ENCODE data around the gene CACUL1.
"Not testable (repeated sequence)": the region's sequence is repeated elsewhere in the genome, so short reads cannot be mapped to it uniquely, and the experiment has no call there.

The CACUL1 gene

DNA sequence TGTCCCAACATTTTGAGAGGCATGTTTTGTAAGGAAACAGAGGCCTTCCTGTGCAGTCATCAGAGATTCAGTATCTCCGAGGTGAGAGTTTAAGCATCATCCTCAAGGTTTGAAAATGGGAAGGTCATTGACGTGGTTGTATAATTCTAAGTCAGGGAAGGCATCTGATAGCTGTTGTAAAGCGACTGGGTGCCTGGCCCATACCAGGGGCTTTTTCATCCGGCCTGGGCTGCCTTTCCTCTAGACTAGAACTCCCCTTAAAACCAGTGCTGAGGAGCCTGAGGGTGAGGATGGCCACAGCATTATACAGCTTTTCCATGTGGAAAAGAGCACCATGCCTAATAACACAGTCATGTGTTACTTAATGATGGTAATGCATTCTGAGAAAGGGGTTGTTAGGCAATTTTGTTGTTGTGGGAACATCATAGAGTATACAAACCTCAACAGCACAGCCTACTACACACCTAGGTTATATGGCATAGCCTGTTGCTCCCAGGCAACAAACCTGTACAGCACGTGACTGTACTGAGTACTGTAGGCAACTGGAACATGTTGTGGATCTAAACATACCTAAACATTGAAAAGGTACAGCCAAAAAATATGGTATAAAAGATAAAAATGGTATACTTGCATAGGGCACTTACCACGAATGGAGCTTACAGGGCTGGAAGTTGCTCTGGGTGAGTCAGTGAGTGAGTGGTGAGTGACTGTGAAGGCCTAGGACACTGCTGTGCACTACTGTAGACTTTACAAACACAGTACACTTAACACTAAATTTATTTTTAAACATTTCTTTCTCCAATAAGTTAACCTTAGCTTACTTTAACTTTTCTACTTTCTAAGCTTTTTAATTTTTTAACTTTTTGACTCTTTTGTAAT is 13.5 kb upstream of the CACUL1 start:
- DNase-seq = no peak

GRCh38 chr10:118767297-118768040 is 12.7 kb upstream of the CACUL1 start:
- DNase-seq = no peak

GRCh38 chr10:118764195-118764594 is 9.4 kb upstream of the CACUL1 start:
- no peak for DNase-seq

- DNase-seq = no peak
These were observed 8.6 kb upstream of the CACUL1 start for GRCh38 chr10:118763202-118763988.

- no peak for DNase-seq
These were observed 5.5 kb upstream of the CACUL1 start for GRCh38 chr10:118760265-118760664.

DNA sequence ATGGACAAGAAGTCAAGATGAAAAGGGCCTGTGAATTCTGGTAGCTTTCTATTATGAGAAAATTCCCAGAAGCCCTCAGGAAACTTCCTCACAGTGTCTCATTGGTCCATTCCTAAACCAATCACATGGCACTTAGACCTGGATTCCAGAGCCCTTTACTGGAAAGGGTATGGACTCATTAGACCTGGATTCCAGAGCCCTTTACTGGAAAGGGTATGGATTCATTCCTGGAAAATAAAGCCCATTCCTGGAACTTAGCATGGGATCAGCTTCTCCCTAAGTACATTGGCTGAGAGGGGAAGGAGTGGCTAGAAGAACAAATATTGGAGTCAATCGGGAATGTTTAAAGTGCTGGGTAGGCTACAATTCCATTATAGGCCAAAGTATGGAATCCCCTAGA is 3.7 kb upstream of the CACUL1 start:
- no peak for DNase-seq

DNA sequence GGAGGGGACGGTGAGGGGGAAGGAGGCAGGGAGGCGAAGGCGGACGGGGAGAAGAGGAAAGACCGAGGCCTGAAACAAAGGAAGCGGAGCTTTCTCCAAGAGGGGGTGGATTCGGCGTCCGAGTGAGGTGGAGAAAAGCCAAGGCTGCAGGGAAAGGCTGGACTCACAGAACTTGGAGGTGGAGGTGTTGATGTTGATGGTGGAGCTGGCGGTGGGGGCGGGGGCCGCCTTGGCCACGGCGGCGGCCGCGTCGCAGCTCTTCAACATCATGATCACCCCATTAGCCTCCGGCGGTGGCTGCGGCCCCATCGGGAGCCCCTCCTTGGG is 578 bp downstream of the CACUL1 start:
- DNase-seq = no peak

GRCh38 chr10:118753331-118754228 is 1.2 kb downstream of the CACUL1 start:
- no peak for DNase-seq

DNA sequence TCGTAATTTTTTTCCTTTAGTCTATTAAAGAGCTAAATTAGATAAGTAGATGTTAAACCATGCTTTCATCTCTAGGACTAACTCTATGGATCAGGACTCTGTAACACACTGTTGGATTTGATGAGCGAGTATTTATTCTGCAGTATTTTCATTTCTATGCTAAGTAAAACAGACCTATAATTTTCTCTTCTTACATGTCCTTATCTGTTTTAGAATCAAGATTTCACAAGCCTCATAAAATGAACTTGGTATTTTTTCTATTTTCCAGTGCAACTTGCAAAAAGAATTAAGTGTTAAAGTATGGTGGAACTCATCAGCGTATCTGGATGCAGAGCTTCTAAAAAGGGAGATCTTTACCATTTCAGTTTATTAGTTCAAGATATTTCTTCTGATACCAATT is 2.4 kb downstream of the CACUL1 start:
- no peak for DNase-seq

GRCh38 chr10:118751265-118751664 is 3.5 kb downstream of the CACUL1 start:
- DNase-seq = no peak

DNA sequence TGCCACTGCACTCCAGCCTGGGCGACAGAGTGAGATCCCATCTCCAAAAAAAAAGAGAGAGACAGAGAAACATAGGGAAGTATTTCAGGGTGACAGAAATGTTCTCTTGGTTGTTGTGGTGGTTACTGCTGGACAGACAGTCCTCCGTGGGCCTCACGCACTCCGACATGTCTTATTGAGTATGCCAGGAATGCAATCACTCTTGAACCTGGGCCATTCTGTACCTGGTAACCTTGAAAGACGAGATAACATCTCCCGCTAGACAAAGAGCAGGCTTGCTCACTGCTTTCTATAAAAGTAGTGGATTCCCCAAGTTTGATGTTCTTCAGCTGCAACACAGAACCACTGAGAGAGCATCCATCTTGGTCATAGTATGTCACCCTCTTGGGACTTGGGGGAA is 6.7 kb downstream of the CACUL1 start:
- DNase-seq = no peak

DNA sequence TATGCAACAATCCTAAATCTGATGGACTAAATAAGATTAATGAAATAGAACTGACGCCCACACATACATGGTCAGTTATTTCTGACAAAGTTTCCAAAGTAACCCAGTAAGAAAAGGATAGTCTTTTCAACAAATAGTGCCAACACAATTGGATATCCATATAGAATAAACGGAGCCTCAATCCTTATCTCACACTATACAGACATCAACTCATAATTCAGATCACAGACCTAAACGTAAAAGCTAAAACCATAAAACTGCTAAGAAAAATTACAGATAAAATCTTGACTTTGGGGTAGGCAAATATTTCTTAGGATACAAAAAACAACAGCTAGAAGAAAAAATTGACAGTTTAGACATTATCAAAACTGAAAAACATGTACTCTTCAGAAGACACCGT is 8.5 kb downstream of the CACUL1 start:
- no peak for DNase-seq

- DNase-seq = no peak
These were observed 9.7 kb downstream of the CACUL1 start for GRCh38 chr10:118745056-118745455.

DNA sequence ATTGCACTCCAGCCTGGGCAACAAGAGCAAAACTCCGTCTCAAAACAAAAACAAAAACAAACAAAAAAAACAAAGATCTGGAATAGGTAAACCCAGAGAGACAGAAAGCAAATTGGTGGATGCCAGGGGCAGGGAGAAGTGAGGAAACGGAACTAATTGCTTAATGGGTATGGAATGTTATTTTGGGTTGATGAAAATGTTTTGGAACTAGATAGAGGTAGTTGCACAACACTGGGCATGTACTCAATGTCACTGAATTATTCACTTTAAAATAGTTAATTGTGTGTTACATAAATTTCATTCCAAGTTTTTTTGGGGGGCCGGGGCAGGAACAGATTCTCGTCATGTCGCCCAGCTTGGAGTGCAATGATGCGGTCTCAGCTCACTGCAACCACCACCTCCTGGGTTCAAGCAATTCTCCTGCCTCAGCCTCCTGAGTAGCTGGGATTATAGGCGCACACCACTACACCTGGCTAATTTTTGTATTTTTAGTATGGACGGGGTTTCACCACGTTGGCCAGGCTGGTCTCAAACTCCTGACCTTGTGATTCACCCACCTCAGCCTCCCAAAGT is 10.3 kb downstream of the CACUL1 start:
- DNase-seq = not testable (repeated sequence)

- DNase-seq = no peak
These were observed 12.0 kb downstream of the CACUL1 start for GRCh38 chr10:118742782-118743181.

GRCh38 chr10:118742032-118742431 is 12.7 kb downstream of the CACUL1 start:
- no peak for DNase-seq

DNA sequence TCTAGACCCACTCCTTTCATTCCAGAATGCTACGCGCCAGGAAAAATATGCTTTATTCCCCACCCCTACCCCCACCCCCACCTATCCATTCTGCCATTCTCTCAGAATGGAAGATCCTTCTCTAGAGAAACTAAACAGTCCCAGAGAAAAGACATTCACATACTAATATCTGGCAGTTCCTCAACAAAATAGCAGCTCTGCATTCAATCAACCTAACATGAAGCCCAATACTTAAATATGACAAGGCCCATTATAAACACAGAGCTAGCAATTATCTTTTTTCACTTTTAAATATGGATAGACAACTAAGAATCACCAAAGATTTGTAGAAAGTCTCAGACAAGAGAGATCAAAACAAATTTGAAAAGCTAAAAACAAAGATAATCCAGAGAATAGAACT is 16.4 kb downstream of the CACUL1 start:
- DNase-seq = no peak

GRCh38 chr10:118737603-118738302 is 17.0 kb downstream of the CACUL1 start:
- no peak for DNase-seq

- no peak for DNase-seq
These were observed 19.5 kb downstream of the CACUL1 start for GRCh38 chr10:118735294-118735693.

GRCh38 chr10:118734475-118734874 is 20.3 kb downstream of the CACUL1 start:
- DNase-seq = no peak
